HUES48 (cell line): ENCODE measurements around the gene TCF12.

ENCODE experiments used
- H3K27ac ChIP-seq: one replicate; pipeline ENCODE4 v1.7.0; 2013; ENCODE audit warnings: low read depth, low read length, inconsistent platforms
- H3K27me3 ChIP-seq: 2 replicates; pipeline ENCODE4 v1.6.1; 2013; ENCODE audit warnings: mild to moderate bottlenecking, low read length; ENCODE audit not compliant: control insufficient read depth, insufficient read depth
- H3K36me3 ChIP-seq: 2 replicates; pipeline ENCODE4 v1.6.1; 2013; ENCODE audit warnings: low read length; ENCODE audit not compliant: control insufficient read depth, insufficient read depth
- H3K4me1 ChIP-seq: 2 replicates; pipeline ENCODE4 v1.6.1; 2013; ENCODE audit warnings: mild to moderate bottlenecking, low read length; ENCODE audit not compliant: control insufficient read depth, insufficient read depth
- H3K4me3 ChIP-seq: 2 replicates; pipeline ENCODE4 v1.5.1; 2013; ENCODE audit warnings: mild to moderate bottlenecking, low read depth, low read length
- H3K9ac ChIP-seq: 2 replicates; pipeline ENCODE4 v1.6.1; 2013; ENCODE audit warnings: mild to moderate bottlenecking, low read depth, low read length, moderate library complexity
- H3K9me3 ChIP-seq: 2 replicates; pipeline ENCODE4 v1.6.1; 2013; ENCODE audit warnings: low read length; ENCODE audit not compliant: control insufficient read depth, insufficient read depth

Gene TCF12

DNA sequence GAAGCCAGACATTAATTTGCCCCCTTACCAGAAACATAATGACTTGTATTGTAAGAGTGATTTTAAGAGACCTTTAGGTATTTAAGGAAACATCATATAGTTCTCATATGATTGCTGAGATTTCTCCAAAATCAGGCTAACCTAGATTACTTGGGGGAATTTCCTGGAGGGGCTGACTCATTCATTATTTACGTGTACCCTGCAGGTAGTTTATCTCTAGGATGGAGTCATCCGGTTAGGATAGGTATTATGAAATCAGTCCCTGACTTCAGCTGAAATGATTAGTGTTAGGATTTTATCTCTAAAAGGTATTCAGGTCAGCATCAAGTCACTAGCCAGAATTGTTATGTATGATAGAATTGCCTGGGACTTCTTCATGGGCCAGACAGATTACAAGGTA is 97.5 kb downstream of the TCF12 start:
- no peak overlapping the region for H3K4me3 ChIP-seq
- no peaks in the 10 kb centered on the region for H3K27me3 ChIP-seq
- peaks cover 38% of the 10 kb centered on the region for H3K4me1 ChIP-seq
- H3K9me3 ChIP-seq, result no peaks in the 10 kb centered on the region
- H3K9ac ChIP-seq, result no peak overlapping the region
- H3K36me3 ChIP-seq, result no peaks in the 10 kb centered on the region
- peak overlapping the region; percentile 40 for H3K27ac ChIP-seq

DNA sequence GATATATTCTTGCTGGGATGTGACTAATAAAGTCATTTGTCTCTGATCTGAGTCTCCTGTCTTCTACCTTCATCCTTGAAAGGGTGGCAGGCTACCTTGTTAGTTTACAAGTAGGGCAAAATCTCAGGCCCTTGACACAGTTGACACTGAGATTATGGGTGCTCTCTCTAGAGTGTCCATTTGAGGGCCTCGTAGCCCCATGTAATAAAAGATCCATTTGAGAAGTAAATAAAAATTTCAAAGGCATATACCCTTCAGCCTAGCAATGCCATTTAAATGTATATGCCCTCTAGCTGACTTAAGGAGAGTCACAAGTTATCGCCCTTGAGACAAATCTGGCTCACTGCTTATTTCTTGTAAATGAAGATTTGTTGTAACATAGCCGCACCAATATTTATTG is 98.6 kb downstream of the TCF12 start:
- H3K27ac ChIP-seq, result peak overlapping the region; percentile 40
- no peaks in the 10 kb centered on the region for H3K36me3 ChIP-seq
- no peak overlapping the region for H3K9ac ChIP-seq
- no peaks in the 10 kb centered on the region for H3K27me3 ChIP-seq
- H3K9me3 ChIP-seq, result no peaks in the 10 kb centered on the region
- H3K4me3 ChIP-seq, result no peak overlapping the region
- H3K4me1 ChIP-seq, result peaks cover 38% of the 10 kb centered on the region

DNA sequence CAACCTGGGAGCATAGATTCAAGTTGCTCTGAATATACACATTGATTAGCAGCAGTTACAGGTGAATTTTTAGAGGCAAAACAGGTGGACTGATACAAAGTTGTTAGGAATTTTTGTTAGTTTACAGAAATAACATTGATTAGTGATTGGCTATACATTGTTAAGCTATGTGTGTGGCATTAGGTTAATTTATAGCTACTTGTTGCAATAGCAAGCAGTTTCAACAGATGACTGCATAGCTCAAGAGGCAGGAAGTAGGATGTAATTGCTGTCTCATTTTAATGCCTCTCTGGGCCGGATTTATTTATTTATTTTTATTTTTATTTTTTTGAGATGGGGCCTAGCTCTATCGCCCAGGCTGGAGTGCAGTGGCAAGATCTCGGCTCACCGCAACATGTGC is 99.7 kb downstream of the TCF12 start:
- H3K9me3 ChIP-seq, result no peaks in the 10 kb centered on the region
- no peaks in the 10 kb centered on the region for H3K27me3 ChIP-seq
- H3K36me3 ChIP-seq, result no peaks in the 10 kb centered on the region
- no peak overlapping the region for H3K27ac ChIP-seq
- peaks cover 38% of the 10 kb centered on the region for H3K4me1 ChIP-seq
- H3K4me3 ChIP-seq, result no peak overlapping the region
- no peak overlapping the region for H3K9ac ChIP-seq

DNA sequence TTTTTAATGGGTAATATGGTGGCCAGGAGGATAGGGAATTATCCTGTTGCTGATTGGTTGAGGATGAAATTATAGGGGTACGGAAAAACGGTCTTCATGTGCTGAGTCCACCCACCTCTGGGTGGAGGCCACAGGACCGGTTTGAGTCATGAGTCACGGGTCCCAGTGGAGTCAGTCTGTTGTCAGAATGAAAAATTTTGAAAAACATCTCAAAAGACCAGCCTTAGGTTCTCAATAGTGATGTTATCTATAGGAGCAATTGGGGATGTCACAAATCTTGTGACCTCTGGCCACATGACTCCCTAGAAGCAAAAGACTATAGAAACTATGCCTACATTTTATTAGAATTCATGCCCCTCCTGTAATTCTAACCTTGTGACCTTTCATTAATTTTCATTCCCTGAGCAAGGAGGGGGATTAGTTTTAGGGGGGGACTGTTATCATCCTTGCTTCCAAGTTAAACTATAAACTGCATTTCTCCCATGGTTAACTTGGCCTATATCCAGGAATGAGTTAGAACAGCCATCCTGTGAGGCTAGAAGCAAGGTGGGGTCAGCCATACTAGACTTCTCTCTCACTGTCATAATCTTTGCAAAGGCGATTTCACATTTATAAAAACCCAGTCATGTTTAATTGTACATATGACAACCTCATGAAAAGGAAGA is 101.2 kb downstream of the TCF12 start:
- Histone ChIP-seq H3K9me3 (peaks cover 4% of the 10 kb centered on the region; the same call in 1 of the 2 replicates), H3K9ac (no peak overlapping the region), H3K4me1 (peaks cover 40% of the 10 kb centered on the region), H3K27me3 (no peaks in the 10 kb centered on the region), H3K27ac (no peak overlapping the region), H3K36me3 (no peaks in the 10 kb centered on the region), H3K4me3 (no peak overlapping the region)

DNA sequence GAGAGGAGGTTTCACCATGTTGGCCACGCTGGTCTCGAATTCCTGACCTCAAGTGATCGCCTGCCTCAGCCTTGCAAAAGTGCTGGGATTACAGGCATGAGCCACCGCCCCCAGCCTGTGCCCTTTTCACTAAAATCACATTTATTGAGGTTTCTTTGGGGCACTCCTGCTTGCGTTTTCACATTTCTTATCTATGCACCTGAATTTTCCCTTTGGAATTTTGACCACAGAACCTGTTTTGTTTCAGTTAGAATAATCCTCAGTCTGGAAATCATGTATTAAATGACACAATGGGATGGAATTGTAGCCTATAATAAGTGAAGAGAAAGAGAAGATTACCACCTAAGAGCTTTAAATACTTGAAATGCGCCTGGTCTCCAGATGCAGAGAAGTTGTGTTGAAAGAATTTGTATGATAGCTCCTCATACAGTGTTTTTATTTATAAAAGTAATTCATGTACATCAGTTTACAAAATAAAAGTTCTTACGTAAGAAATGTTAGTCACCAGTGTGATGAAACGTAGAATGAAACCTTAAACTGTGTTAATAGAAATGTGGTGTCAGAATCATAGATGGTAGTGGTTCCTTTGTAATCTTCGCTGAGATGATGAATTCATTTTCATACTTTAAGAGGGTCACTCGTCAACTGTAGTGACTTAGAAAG is 107.0 kb downstream of the TCF12 start:
- Histone ChIP-seq H3K9ac (no peak overlapping the region), H3K27me3 (no peaks in the 10 kb centered on the region), H3K4me1 (peaks cover 13% of the 10 kb centered on the region), H3K9me3 (peaks cover 4% of the 10 kb centered on the region; the same call in 1 of the 2 replicates), H3K27ac (no peak overlapping the region), H3K36me3 (no peaks in the 10 kb centered on the region), H3K4me3 (no peak overlapping the region)

DNA sequence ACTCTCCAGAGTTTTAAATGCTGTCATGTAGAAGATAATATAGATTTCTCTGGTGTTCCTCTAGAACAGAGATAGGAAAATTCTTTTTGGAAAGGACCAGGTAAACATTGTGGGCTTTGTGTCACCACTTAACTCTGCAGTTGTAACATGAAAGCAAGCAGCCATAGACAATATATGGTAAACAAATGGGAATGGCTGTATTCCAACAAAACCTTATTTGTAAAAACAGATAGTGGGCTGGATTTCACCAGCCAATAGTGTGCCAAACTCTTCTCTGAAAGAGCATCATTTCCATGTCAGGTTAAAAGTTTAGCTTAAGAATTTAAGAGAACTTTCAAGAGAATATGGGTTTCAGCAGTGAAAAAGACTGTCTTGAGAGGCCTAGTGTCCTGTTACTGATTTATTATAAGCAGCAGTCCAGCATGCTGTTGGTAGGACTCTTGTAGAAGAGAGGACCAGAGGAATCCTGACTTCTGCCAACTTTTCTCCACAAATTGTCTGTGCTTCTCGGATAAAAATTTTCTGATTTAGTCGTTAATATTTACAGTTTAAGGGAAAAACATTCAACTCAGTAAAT is 107.7 kb downstream of the TCF12 start:
- Histone ChIP-seq H3K4me3 (no peak overlapping the region), H3K9ac (no peak overlapping the region), H3K27ac (no peak overlapping the region), H3K36me3 (no peaks in the 10 kb centered on the region), H3K9me3 (peaks cover 4% of the 10 kb centered on the region; the same call in 1 of the 2 replicates), H3K4me1 (peaks cover 18% of the 10 kb centered on the region), H3K27me3 (no peaks in the 10 kb centered on the region)

DNA sequence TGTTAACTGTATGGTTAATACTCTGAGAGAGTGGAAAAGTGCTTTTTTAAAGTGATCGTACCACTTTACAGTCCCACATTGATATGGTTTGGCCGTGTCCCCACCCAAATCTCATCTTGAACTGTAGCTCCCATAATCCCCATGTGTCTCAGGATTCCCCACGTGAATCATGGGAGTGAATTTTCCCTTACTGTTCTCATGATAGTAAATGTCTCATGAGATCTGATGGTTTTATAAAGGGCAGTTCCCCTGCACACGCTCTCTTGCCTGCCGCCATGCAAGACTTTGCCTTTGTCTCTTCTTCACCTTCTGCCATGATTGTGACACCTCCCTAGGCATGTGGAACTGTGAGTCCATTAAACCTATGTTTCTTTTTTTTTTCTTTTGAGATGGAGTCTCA is 109.2 kb downstream of the TCF12 start:
- H3K9me3 ChIP-seq, result peaks cover 4% of the 10 kb centered on the region; the same call in 1 of the 2 replicates
- no peak overlapping the region for H3K4me3 ChIP-seq
- H3K27me3 ChIP-seq, result no peaks in the 10 kb centered on the region
- H3K4me1 ChIP-seq, result peaks cover 27% of the 10 kb centered on the region
- H3K27ac ChIP-seq, result no peak overlapping the region
- no peaks in the 10 kb centered on the region for H3K36me3 ChIP-seq
- H3K9ac ChIP-seq, result no peak overlapping the region

DNA sequence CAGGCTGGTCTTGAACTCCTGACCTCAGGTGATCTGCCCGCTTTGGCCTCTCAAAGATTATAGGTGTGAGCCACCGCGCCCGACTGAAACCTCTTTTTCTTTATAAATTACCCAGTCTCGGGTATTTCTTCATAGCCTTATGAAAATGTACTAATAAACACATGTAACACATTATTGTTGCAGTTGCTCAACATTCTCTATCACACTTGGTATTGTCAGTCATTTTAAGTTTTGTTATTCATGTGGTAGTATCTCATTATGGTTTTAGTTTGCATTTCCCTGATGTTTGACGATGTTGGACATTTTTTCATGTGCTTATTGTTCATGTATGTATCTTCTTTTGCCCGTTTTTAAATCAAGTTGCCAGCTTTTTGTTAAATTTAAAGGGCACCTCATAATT is 109.7 kb downstream of the TCF12 start:
- peaks cover 4% of the 10 kb centered on the region; the same call in 1 of the 2 replicates for H3K9me3 ChIP-seq
- H3K36me3 ChIP-seq, result no peaks in the 10 kb centered on the region
- no peak overlapping the region for H3K4me3 ChIP-seq
- H3K4me1 ChIP-seq, result peaks cover 30% of the 10 kb centered on the region
- H3K9ac ChIP-seq, result no peak overlapping the region
- H3K27me3 ChIP-seq, result no peaks in the 10 kb centered on the region
- no peak overlapping the region for H3K27ac ChIP-seq

DNA sequence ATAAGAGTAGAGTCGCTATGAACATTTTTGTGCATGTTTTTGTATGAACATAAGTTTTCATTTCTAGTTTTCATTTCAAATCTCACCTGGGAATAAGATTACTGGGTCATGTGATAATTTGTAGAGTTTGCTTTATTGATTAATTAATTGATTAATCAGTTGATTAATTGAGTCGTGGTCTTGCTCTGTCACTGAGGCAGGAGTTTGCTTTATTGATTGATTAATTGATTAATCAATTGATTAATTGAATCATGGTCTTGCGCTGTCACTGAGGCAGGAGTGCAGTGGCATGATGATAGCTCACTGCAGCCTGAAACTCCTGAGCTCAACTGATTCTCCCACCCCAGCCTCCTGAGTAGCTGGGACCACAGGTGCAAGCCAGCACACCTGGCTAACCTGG is 111.6 kb downstream of the TCF12 start:
- H3K9ac ChIP-seq, result no peak overlapping the region
- H3K4me3 ChIP-seq, result no peak overlapping the region
- no peaks in the 10 kb centered on the region for H3K9me3 ChIP-seq
- no peak overlapping the region for H3K27ac ChIP-seq
- no peaks in the 10 kb centered on the region for H3K27me3 ChIP-seq
- no peaks in the 10 kb centered on the region for H3K36me3 ChIP-seq
- H3K4me1 ChIP-seq, result peaks cover 38% of the 10 kb centered on the region

DNA sequence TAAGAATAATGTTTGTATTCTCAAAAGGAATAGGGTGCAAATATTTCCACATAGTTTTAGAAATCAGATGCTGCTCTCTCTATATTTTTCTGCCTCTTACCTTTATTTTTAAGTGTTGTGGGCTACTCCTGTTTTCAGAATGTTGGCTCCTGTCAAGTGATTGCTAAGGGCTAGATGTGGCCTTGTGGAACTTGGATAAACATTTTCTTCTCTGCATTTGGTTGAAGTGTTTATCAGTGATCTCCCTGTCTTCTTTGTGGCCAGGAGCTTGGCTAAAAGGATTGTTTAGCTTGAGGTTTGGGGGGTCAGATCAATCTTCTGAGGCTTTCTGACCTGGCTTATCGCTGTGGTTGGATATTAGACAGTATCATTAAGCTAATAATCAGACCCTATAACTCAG is 112.6 kb downstream of the TCF12 start:
- Histone ChIP-seq H3K9me3 (no peaks in the 10 kb centered on the region), H3K4me1 (peaks cover 38% of the 10 kb centered on the region), H3K4me3 (no peak overlapping the region), H3K9ac (no peak overlapping the region), H3K27ac (peak overlapping the region; percentile 66), H3K27me3 (no peaks in the 10 kb centered on the region), H3K36me3 (no peaks in the 10 kb centered on the region)

DNA sequence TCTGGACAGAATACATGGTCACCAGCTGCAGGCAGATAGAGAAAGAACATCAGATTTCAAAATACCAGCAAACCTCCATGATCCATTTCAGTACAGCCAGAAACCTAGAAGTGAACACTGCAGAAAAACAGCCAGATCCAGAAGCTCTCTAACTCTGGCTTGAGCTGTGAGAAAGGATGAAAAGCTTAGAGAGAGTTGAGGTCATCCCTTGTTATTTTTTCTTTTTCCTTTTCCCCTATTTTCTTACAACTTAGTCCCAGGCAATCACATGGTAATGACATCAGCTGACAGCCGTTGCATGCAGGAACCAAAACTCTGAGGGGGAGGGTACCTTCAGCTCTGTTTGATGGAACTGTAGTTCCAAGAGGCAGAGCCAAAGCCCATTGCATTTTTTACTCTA is 113.2 kb downstream of the TCF12 start:
- H3K36me3 ChIP-seq, result no peaks in the 10 kb centered on the region
- no peaks in the 10 kb centered on the region for H3K27me3 ChIP-seq
- peaks cover 40% of the 10 kb centered on the region for H3K4me1 ChIP-seq
- no peak overlapping the region for H3K4me3 ChIP-seq
- no peaks in the 10 kb centered on the region for H3K9me3 ChIP-seq
- H3K9ac ChIP-seq, result no peak overlapping the region
- peak overlapping the region; percentile 66 for H3K27ac ChIP-seq
